Activated CD4-positive, alpha-beta T cell treated with anti-CD3 and anti-CD28 coated beads, Interleukin-2, amount 10 ng/mL, durations not matched to agents 24 days and 14 days (primary cell): Measurements from ENCODE around the gene OR10X1. TPM values are rescaled to one million over a fixed set of nuclear protein-coding genes. Genes with fewer than 3 reads are reported as not detected.

Experiments
- DNase-seq: peaks from one replicate; pipeline ENCODE4 v3.0.0; 2022
- H3K27ac Mint-ChIP-seq: one replicate; pipeline ENCODE4 v1.8.0; 2022; ENCODE audit warnings: mild to moderate bottlenecking, mixed read lengths
- H3K27me3 Mint-ChIP-seq: one replicate; pipeline ENCODE4 v1.8.0; 2022; ENCODE audit warnings: mixed read lengths
- H3K36me3 Mint-ChIP-seq: one replicate; pipeline ENCODE4 v1.8.0; 2022; ENCODE audit warnings: low read depth, mild to moderate bottlenecking, mixed read lengths
- H3K4me1 Mint-ChIP-seq: one replicate; pipeline ENCODE4 v1.8.0; 2021; ENCODE audit warnings: mixed read lengths
- H3K4me3 Mint-ChIP-seq: one replicate; pipeline ENCODE4 v1.8.0; 2022; ENCODE audit warnings: mild to moderate bottlenecking, moderate library complexity, mixed read lengths
- H3K9me3 Mint-ChIP-seq: one replicate; pipeline ENCODE4 v1.8.0; 2021; ENCODE audit warnings: mixed read lengths
- intact Hi-C: fragments of 100-400 bp; cut with micrococcal nuclease; formaldehyde crosslinking; loops from one replicate; pipeline ENCODE4 v1.15.1; 2023
- total RNA-seq: library from RNA; stranded (reverse); gene quantifications from 2 replicates; pipeline ENCODE4 v1.2.3, GENCODE V29; 2022

OR10X1 gene
- total RNA-seq, 1 donor from 2014 or later: not detected

DNA sequence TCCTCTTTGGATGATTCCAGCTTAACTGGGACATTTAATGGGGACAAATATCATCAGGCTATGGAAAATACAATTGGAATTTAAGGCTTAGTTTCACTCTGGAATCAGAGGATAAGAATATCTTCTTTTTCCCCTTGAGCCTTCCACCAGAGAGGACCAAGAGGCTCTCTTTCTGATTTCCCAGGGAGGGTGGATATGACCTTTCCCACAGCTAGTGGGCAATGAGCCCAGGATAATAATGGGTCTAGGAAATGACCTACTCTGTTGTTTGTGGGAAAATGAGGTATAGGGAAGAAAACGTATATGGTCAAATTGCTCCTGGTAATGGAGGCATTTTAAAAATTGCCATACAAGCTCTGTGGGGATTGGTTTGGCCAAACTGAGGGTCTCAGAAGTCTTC is 27.4 kb downstream of the OR10X1 start:
- no peak overlapping the region for H3K4me3 Mint-ChIP-seq
- no peak overlapping the region for H3K27ac Mint-ChIP-seq
- intact Hi-C loops: no loop called here
- H3K36me3 Mint-ChIP-seq: no peaks in the 10 kb centered on the region
- peaks cover 9% of the 10 kb centered on the region for H3K27me3 Mint-ChIP-seq
- H3K9me3 Mint-ChIP-seq: no peaks in the 10 kb centered on the region
- no peaks in the 10 kb centered on the region for H3K4me1 Mint-ChIP-seq
- DNase-seq: no peak

DNA sequence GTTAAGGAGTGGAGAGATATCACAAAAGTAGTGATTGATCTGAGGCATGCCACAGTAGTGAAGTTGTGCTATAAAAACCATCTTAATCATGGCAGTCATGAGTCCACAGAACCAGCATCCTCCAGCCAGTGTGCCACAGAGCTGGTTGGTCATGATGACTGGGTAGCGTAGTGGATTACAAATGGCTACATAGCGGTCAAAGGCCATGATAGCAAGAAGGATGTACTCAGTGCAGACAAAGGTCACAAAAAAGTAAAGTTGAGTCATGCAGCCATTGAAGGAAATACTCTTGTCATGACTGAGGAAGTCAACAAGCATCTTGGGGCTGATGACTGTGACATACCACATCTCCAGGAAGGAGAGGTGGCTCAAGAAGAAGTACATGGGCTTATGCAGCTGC is 32.2 kb downstream of the OR10X1 start:
- intact Hi-C loops: no loop called here
- no peaks in the 10 kb centered on the region for H3K36me3 Mint-ChIP-seq
- H3K4me3 Mint-ChIP-seq: no peak overlapping the region
- DNase-seq: no peak
- H3K27me3 Mint-ChIP-seq: peaks cover 3% of the 10 kb centered on the region
- no peak overlapping the region for H3K27ac Mint-ChIP-seq
- no peaks in the 10 kb centered on the region for H3K4me1 Mint-ChIP-seq
- H3K9me3 Mint-ChIP-seq: no peaks in the 10 kb centered on the region

GRCh38 chr1:158537609-158538008 is 42.1 kb downstream of the OR10X1 start:
- no peaks in the 10 kb centered on the region for H3K36me3 Mint-ChIP-seq
- H3K4me3 Mint-ChIP-seq: no peak overlapping the region
- H3K4me1 Mint-ChIP-seq: no peaks in the 10 kb centered on the region
- no peaks in the 10 kb centered on the region for H3K9me3 Mint-ChIP-seq
- no peak overlapping the region for H3K27ac Mint-ChIP-seq
- no peak for DNase-seq
- intact Hi-C loops: no loop called here
- H3K27me3 Mint-ChIP-seq: peaks cover 10% of the 10 kb centered on the region

- Mint-ChIP-seq H3K9me3 (no peaks in the 10 kb centered on the region), H3K27ac (no peak overlapping the region), H3K36me3 (no peaks in the 10 kb centered on the region), H3K4me1 (no peaks in the 10 kb centered on the region), H3K27me3 (peaks cover 12% of the 10 kb centered on the region), H3K4me3 (no peak overlapping the region)
- intact Hi-C loops: no loop called here
- DNase-seq: no peak
Measured at GRCh38 chr1:158534496-158534895, 45.2 kb downstream of the OR10X1 start.

Other genes starting within 250 kb of the OR10X1 start
- gene CD1B, start 248.4 kb downstream of the OR10X1 start, total RNA-seq: not detected in 2 replicates
- gene CD1E, start 226.0 kb downstream of the OR10X1 start, total RNA-seq: not detected in 2 replicates
- not detected in 2 replicates for gene OR10T2, start 180.4 kb downstream of the OR10X1 start, total RNA-seq
- not detected in 2 replicates for gene OR10K2, start 153.7 kb downstream of the OR10X1 start, total RNA-seq
- not detected in 2 replicates for gene OR10K1, start 118.1 kb downstream of the OR10X1 start, total RNA-seq
- gene OR10R2, start 107.7 kb downstream of the OR10X1 start, total RNA-seq: not detected in 2 replicates
- gene OR6Y1, start 25.5 kb downstream of the OR10X1 start, total RNA-seq: not detected in 2 replicates
- gene OR6P1, start 9.3 kb downstream of the OR10X1 start, total RNA-seq: not detected in 2 replicates
- gene OR10Z1, start 25.4 kb upstream of the OR10X1 start, total RNA-seq: not detected in 2 replicates
- not detected in 2 replicates for gene SPTA1, start 106.8 kb upstream of the OR10X1 start, total RNA-seq
- not detected in 2 replicates for gene OR6K2, start 120.8 kb upstream of the OR10X1 start, total RNA-seq
- gene OR6K3, start 140.8 kb upstream of the OR10X1 start, total RNA-seq: not detected in 2 replicates
- not detected in 2 replicates for gene OR6K6, start 174.8 kb upstream of the OR10X1 start, total RNA-seq
- gene OR6N1, start 192.3 kb upstream of the OR10X1 start, total RNA-seq: not detected in 2 replicates
- gene OR6N2, start 201.3 kb upstream of the OR10X1 start, total RNA-seq: not detected in 2 replicates